GM20431 (cell line): ENCODE results near the gene IL12RB1.
"Not testable (repeated sequence)": the region's sequence is repeated elsewhere in the genome, so short reads cannot be mapped to it uniquely, and the experiment has no call there.

Experiments
- in situ Hi-C: fragments of 300-500 bp; cut with MseI, MboI; formaldehyde crosslinking; loops from one replicate; pipeline ENCODE4 v1.15.0; 2020; ENCODE audit warnings: low sequenced_read_pairs; ENCODE audit not compliant: unreplicated experiment

The IL12RB1 gene

GRCh38 chr19:18113827-18114226, 27.1 kb upstream of the IL12RB1 start:
- in situ Hi-C loops, result no loop called here

- in situ Hi-C loops, result no loop called here
Observed at GRCh38 chr19:18112989-18113478, 26.3 kb upstream of the IL12RB1 start.

DNA sequence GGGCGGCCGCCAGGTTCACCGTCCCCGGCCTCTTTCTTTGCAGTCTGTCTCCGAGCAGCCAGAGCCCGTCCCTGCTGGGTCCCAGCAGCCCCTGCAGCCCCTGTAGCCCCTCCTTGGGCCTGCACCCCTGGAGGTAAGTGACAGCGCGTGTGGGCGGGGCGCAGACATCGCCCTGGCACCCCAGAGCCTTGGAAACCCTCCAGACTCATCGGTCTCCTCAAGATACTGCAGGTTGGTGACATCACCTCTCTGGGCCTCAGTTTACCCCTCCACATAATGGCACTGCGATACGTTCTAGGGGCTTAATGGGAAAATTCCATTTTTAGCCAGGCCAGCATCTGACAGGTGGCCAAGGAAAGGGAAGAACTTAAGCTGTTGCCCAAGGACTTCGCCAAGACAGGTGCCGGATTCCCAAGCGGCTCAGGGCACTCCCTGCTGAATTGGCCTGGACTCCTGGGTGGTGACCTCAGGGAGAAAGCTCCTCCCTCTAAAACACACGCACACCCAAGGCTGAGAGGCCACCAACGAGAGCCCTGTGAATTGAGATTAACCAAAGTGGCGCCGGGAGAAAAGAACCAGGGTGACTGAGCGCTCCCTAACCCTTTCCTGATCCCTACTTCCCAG, 24.0 kb upstream of the IL12RB1 start:
- in situ Hi-C loops, result no loop called here

- in situ Hi-C loops, result no loop called here
Observed at GRCh38 chr19:18109733-18110608, 23.2 kb upstream of the IL12RB1 start.

DNA sequence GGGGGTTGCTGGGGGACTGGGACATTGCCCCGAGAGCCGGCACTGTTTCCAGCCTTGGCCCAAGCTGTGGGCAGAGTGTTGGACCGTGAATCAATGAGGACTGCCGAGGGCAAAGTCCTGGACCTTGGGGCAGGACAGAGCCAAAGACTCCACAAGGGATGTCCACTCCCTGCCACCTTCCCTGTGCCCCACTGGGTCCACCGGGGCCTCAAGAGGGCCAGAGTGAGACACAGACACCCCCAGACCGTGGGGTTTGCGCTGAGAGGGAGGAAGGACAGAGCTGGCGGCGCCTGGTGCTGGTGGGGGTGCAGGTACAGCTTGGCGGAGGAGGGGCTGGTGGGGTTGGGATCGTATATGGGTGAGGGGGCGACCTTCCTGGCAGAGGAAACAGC, 22.6 kb upstream of the IL12RB1 start:
- in situ Hi-C loops, result no loop called here

- in situ Hi-C loops, result no loop called here
Observed at GRCh38 chr19:18108897-18109296, 22.2 kb upstream of the IL12RB1 start.

- in situ Hi-C loops, result no loop called here
Observed at GRCh38 chr19:18107235-18107634, 20.5 kb upstream of the IL12RB1 start.

- in situ Hi-C loops, result not testable (repeated sequence)
Observed at GRCh38 chr19:18105259-18105658, 18.5 kb upstream of the IL12RB1 start.

- in situ Hi-C loops, result no loop called here
Observed at GRCh38 chr19:18104793-18105131, 18.0 kb upstream of the IL12RB1 start.

- in situ Hi-C loops, result no loop called here
Observed at GRCh38 chr19:18102916-18103542, 16.3 kb upstream of the IL12RB1 start.

DNA sequence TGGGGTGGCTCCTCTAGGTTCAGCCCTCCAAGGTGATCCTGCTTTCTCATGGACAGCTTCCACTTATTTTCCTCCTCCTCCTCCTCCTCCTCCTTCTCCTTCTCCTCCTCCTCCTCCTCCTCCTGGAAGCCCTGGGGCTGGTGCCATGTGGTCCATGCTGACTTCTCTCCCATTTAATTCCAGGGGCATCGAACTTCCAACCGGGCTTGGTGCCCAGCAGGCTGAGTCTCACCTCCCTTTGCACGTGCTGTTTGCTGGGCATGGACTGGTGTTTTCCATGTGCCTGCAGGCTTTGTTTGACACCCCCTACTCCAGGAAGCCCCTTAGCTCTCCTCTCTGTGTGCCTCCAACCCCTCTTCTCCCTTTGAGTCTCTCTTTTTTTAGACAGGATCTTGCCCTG, 14.5 kb upstream of the IL12RB1 start:
- in situ Hi-C loops, result no loop called here

GRCh38 chr19:18100710-18101109, 14.0 kb upstream of the IL12RB1 start:
- in situ Hi-C loops, result no loop called here

- in situ Hi-C loops, result no loop called here
Observed at GRCh38 chr19:18099623-18099995, 12.9 kb upstream of the IL12RB1 start.

GRCh38 chr19:18098891-18099622, 12.3 kb upstream of the IL12RB1 start:
- in situ Hi-C loops, result no loop called here

GRCh38 chr19:18097993-18098890, 11.5 kb upstream of the IL12RB1 start:
- in situ Hi-C loops, result no loop called here

DNA sequence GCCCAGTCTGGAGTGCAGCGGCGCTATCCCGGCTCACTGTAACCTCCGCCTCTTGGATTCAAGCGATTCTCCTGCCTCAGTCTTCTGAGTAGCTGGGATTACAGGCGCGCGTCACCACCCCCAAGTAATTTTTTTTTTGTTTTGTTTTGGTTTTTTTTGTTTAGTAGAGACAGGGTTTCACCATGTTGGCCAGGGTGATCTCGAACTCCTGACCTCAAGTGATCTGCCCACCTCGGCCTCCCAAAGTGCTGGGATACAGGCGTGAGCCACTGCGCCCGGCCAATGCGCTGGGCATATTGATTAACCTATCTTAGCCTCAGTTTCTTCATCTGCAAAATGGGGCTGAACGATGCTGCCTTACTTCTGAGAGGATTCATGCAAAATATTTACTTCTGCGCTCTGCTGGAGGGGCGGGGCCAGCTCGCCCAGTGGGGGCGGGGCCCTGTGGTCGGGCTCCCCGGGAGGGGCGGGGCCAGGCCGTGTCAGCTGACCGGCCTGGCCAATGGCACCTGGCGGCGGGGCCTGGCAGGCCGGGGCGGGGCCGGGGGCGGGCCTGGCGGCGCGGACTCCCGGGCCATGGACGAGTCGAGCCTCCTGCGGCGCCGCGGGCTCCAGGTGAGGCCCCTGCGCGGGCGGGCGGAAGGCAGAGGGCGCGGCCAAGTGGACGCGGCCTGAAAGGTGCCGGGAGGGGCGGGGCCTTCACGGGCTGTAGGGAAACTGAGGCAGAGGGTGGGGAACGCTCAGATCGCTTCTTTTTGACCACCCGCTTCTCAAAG, 10.7 kb upstream of the IL12RB1 start, which contains the start of gene MAST3:
TSS of gene MAST3 (plus strand) at position 562 of the 776 bp plus-strand sequence. CDS start at position 577, 15 bp downstream.
- in situ Hi-C loops, result no loop called here

DNA sequence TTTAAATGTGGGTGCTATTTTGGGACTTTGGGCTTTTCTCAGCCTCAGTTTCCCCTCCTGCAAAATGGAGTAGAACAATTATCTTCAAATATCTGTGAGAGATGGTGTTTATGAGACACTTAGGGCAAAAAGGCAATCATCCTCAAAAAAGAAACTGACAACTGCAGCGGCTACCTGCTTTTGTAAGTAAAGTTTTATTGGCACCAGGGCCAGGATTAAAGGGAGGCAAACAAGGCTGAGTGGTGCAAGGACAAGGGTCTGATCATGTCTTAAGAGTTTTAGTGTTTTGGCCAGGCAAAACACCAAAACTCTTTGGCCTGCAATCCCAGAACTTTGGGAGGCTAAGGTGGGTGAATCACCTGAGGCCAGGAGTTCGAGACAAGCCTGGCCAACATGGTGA, 9.5 kb upstream of the IL12RB1 start:
- in situ Hi-C loops, result no loop called here

- in situ Hi-C loops, result no loop called here
Observed at GRCh38 chr19:18093439-18094161, 6.9 kb upstream of the IL12RB1 start.
